HG03064 (cell line): ENCODE results near the gene MZB1.
"Not testable (repeated sequence)": the region's sequence is repeated elsewhere in the genome, so short reads cannot be mapped to it uniquely, and the experiment has no call there.

Experiments
- ATAC-seq: cut with Tn5 transposase; IDR thresholded peaks from one replicate; pipeline ENCODE4 v1.9.1; 2021; ENCODE audit warnings: low read depth; ENCODE audit not compliant: unreplicated experiment

The MZB1 gene

DNA sequence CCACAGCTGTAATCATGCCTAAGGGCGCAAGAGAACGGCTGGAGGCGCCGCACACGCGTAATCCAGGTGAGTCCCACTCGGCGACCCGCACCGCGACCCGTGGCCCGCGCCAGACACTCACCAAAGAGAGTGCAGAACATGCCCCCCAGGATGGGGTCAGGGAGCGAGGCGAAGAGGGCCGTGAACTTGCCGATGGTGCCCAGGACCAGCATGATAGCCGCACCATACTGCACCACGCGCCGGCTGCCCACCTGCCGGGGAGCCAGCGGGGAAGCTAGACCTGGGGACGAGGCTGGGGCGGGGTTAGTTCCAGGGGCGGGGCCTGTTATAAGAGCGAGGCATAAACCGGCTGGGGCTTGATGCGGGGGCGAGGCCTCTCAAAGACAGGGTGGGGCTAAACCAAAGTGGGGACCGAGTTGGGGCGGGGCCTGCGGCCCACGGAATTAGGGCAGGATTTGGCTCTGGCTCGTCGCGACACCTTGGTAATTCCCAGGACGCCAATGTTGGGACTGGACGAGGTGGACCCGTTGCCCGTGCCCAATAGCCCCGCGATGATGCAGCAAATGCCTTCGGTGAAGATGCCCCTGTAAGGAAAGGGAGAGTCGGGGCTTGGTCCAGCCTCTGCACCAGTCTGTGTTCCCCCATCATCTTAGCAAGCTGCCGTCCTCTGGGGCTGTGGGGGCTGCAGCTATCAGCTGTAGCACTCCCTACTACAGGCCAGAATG is 11.4 kb downstream of the MZB1 start:
- no peak for ATAC-seq

- ATAC-seq: no peak
Measured at GRCh38 chr5:139377226-139377625, 12.5 kb downstream of the MZB1 start.

- ATAC-seq: no peak
Measured at GRCh38 chr5:139376364-139376763, 13.3 kb downstream of the MZB1 start.

DNA sequence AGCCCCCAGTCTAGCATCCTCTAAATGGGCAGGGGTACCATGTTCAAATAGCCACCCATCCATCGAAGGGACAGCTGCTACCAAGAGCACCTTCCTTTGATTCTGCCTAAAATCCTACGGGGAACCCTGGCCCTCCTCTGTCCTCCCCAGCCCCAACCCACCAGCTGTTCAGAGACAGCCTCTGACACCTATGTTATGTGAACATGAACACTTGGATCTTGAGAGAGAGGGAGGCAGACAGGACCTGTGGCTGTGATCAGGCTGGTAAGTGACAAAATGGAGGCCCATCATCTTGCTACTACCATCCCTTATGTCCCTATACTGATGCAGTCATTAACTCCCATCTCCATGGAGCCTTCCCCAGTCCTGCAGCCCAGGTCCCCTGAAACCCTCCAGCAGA is 14.8 kb downstream of the MZB1 start:
- no peak for ATAC-seq

DNA sequence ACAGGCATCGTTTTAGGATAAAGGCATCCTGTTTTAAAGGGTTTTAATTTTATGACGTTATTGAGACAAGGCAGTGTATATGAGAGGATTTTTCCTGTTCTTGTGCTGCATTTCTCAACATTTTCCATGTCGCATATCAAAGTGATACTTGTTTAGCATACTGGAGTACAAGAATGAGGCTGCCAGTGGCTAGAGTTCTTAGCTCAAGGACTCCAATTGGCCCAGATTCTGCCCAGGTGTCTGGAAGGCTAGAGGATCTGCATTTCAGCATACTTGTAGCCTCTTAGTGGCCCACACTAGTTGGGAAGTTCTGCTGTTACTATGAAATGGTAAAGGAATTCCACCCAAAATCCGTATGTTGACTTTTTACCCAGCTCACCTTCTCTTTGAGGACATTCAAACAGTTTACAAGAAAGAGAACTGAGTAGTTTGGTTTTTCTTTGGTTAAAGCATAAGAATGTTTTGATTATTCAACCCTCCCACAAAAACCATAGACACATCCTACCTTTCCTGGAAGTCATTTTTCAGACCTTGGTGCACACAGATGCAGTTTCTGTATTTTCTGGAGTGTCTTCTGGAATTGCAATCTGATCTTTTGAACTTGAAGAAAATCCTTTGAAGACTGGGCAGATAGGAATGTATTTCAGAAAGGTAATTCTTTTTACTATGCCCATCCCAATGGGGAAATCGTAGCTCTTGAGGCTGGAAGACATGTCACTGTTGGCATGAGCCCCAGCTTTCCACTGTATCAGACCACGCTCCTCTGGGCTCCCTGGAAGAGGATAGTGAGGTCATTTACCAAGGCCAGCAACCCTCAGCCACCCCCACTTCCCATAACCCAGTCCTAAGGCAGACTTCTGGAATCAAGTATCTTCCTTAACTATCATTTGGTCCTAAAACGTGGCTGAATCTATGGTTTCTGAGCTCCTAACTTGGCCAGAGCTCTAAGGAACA is 18.0 kb downstream of the MZB1 start:
- no peak for ATAC-seq

DNA sequence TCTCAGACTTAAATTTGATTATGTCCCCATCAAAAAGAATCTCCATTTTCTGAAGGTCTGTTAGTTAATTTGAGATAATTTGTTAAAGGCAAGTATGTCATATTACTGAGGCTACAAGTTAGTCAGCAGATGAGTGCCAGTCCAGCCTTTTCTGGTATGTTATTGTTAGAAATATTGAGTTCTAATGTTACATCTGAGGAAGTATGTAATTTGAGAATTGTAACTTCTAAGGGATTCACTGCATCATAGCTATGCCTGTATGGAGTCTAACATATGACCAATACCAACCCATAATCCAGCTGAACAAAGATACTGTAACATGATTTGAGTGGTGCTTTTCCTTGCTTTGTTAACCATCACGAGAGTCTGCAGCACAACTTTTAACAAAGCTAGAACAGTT is 20.5 kb downstream of the MZB1 start:
- ATAC-seq: no peak

DNA sequence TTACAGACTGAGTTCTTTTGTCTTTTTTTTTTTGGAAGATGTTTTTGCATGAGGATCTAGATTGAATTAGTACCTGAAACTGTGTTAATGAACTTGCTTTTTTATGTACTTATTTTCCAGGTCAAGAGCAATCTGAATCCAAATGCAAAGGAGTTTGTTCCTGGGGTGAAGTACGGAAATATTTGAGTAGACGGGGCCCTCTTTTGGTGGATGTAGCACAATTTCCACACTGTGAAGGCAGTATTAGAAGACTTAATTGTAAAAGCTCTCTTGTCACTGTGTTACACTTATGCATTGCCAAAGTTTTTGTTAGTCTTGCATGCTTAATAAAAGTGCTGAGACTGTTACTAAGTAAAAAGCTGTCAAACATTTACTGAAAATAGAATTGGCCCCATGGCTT is 21.1 kb downstream of the MZB1 start:
- no peak for ATAC-seq

DNA sequence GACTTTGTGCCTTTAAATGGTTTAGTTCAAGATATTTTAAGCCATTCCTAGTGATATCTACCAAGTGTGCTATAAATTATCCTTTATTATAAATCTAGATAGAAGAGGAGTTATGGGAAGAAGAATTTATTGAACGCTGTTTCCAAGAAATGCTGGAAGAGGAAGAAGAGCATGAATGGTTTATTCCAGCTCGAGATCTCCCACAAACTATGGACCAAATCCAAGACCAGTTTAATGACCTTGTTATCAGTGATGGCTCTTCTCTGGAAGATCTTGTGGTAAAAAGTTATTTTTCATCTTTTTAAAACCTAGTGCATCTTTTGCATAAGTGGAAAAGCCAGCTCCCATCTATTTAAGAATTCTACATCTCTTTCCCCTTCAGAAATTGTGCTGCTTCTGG is 25.2 kb downstream of the MZB1 start:
- ATAC-seq: no peak

DNA sequence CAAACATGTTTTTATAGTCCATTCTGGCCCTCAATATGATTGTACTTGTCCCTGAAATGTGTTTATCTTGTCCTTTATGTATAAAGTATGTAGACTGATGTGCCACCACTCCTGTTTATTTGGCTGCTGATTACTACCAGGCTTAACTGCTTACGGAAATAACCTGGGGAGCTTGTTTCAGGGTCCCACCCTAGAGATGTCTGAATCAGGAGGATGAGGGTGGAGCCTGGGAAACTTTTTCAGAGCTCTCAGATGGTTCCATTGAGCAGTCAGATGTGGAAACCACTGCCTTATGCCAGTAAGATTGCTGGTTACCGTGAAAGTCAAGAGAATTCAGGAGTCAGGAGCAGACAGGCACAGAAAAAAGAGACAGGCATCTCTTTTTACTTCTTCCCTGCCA is 25.8 kb downstream of the MZB1 start:
- ATAC-seq: no peak

GRCh38 chr5:139361835-139362429 is 27.8 kb downstream of the MZB1 start:
- no peak for ATAC-seq

GRCh38 chr5:139360384-139360783 is 29.3 kb downstream of the MZB1 start:
- no peak for ATAC-seq

GRCh38 chr5:139358064-139358463 is 31.6 kb downstream of the MZB1 start:
- no peak for ATAC-seq

- ATAC-seq: not testable (repeated sequence)
Measured at GRCh38 chr5:139355900-139356299, 33.8 kb downstream of the MZB1 start.

GRCh38 chr5:139354186-139354585 is 35.5 kb downstream of the MZB1 start:
- no peak for ATAC-seq

DNA sequence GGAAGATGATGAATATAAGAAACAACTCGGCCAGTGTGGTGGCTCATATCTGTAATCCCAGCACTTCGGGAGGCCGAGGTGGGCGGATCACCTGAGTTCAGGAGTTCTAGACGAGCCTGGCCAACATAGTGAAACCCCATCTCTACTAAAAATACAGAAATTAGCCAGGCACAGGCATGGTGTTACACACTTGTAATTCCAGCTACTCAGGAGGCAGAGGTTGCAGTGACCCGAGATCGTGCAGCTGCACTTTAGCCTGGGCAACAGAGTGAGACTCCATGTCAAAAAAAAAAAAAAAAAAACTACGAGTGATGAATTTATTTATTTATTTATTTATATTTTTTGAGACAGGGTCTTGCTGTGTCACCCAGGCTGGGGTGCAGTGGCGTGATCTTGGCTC is 41.9 kb downstream of the MZB1 start:
- not testable (repeated sequence) for ATAC-seq

DNA sequence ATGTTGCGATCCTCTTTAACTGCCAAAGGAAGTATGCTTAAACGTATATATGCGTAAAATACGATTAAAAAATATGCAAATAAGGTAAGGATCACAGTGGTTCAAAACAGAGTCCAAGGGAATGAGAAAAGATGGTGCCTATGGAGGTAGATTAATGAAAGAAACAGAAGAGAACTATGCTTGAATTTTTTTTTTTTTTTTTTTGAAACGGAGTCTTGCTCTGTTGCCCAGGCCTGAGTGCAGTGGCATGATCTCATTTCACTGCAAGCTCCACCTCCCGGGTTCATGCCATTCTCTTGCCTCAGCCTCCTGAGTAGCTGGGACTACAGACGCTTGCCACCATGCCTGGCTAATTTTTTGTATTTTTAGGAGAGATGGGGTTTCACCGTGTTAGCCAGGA is 44.3 kb downstream of the MZB1 start:
- not testable (repeated sequence) for ATAC-seq

- ATAC-seq: no peak
Measured at GRCh38 chr5:139344177-139344576, 45.5 kb downstream of the MZB1 start.

DNA sequence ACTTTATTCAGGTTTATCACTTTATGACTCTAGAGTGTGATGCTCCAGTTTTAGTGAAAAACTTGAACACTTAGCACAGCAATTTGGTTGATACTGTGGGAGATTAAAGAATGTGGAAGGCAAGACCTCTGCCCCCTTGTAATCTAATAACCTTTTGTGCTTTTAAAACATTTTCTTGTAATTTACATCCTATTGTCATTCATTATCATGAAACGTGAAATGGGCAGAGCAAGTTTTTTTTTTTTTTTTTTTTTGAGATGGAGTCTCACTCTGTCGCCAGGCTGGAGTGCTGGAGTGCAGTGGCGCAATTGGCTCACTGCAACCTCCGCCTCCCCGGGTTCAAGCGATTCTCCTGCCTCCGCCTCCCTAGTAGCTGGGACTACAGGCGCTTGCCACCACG is 46.2 kb downstream of the MZB1 start:
- ATAC-seq: no peak

DNA sequence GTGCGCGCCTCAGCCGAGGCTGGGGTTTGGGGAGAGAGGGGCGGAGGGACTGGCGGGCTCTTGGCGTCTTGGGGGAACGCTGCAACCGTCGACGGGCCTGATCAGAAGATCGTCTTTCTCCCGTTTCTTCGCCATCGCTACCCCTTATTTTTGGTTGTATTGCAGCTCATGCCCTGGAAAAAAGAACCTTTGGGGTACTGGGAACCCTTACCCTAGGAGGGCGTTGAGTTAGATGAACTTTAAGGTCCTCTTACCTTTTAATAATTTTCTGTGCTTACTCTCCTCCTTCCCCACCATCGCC is 47.3 kb downstream of the MZB1 start:
- peak; percentile 35 for ATAC-seq

DNA sequence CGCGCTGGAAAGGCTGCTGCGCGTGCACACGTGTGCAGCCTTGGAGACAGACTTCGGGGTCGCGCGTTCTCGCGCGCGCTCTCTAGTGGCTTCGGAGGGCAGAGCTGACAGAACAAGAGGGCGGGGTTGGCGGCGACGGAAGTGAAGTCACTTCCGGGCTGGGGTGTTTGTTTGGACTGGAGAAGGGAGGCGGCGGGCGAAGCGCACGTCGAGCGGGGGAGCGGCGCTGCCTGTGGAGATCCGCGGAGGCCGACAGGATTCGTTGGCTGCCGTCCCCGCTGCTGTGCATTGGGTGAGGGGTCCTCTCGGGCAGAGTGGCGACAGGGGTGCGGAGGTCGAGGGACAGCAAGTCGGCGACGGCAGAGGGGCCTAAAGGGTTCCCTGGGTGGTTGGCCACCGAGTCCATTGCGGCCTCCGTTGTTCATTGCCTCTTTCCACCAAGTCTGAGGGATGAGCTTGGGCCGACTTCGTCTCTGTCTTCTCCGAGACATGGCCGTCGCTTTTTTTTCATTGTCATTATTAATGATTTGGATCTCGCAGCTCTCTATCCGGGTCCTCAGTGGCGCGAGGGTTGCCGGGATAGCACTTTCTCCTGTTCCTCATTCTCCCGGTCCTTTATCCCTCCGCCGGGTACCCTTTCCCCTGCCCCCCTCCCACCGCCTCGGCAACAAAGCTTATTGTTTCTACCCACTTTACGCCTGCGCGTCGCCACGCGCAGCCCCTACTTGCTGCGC is 47.9 kb downstream of the MZB1 start, which contains the start of gene PAIP2:
TSS of gene PAIP2 (plus strand) at position 166 of the 734 bp plus-strand sequence. CDS start 21,931 bp downstream, outside the sequence.
- ATAC-seq: peak; percentile 89

GRCh38 chr5:139341187-139341688 is 48.5 kb downstream of the MZB1 start:
- no peak for ATAC-seq
